MCF 10A (cell line): Measurements from ENCODE around the gene CCT7. TPM values are rescaled to one million over a fixed set of nuclear protein-coding genes. Genes with fewer than 3 reads are reported as not detected.
A peak's percentile ranks its signal among the peaks of the same experiment; 100 is the strongest.

Experiments
- BruUV-seq: library from RNA; stranded (reverse); fragments of 400-500 nt; replicated peaks from 2 replicates; lab custom pipeline; 2021; lab: Mats Ljungman, UMichigan
- CTCF ChIA-PET: fragments of 300-600 bp; sonication (Branson Sonifier 250); formaldehyde crosslinking; extraction: SDS; loops from one replicate; lab custom pipeline; 2021; ENCODE audit warnings: antibody characterized with exemption, inconsistent platforms; lab: Yijun Ruan, JAX
- POLR2A ChIA-PET: fragments of 300-600, 350-650 bp; sonication (Branson Sonifier 250); formaldehyde crosslinking; extraction: SDS; loops from one replicate; lab custom pipeline; 2020; ENCODE audit warnings: antibody characterized with exemption, inconsistent platforms; lab: Yijun Ruan, JAX
- DNase-seq: peaks from one replicate; pipeline ENCODE4 v3.0.0-alpha.2; 2018; ENCODE audit not compliant: unreplicated experiment
- H3K27ac Mint-ChIP-seq: one replicate; pipeline ENCODE4 v1.8.0; 2022; ENCODE audit warnings: mild to moderate bottlenecking, low read depth, mixed read lengths; ENCODE audit not compliant: unreplicated experiment
- H3K27me3 Mint-ChIP-seq: one replicate; pipeline ENCODE4 v1.8.0; 2022; ENCODE audit warnings: mixed read lengths; ENCODE audit not compliant: insufficient read depth, unreplicated experiment
- H3K36me3 Mint-ChIP-seq: one replicate; pipeline ENCODE4 v1.8.0; 2022; ENCODE audit warnings: mild to moderate bottlenecking, moderate library complexity, mixed read lengths; ENCODE audit not compliant: insufficient read depth, unreplicated experiment
- H3K4me1 Mint-ChIP-seq: one replicate; pipeline ENCODE4 v1.8.0; 2022; ENCODE audit warnings: mixed read lengths; ENCODE audit not compliant: insufficient read depth, unreplicated experiment
- H3K4me3 Mint-ChIP-seq: one replicate; pipeline ENCODE4 v1.8.0; 2022; ENCODE audit warnings: mild to moderate bottlenecking, moderate library complexity, mixed read lengths; ENCODE audit not compliant: unreplicated experiment
- H3K9me3 Mint-ChIP-seq: one replicate; pipeline ENCODE4 v1.8.0; 2022; ENCODE audit warnings: mixed read lengths; ENCODE audit not compliant: unreplicated experiment
- CTCF ChIP-seq: fragments of 200-600 bp; IDR thresholded peaks from one replicate; pipeline ENCODE4 v1.8.0; 2022; ENCODE audit warnings: antibody characterized with exemption, mild to moderate bottlenecking; ENCODE audit not compliant: unreplicated experiment
- intact Hi-C: fragments of 100-400 bp; cut with micrococcal nuclease; formaldehyde crosslinking; loops from 2 replicates; pipeline ENCODE4 v1.14.1; 2022
- total RNA-seq: library from RNA; stranded (reverse); gene quantifications from 2 replicates; pipeline ENCODE4 v1.2.3, GENCODE V29; 2022

CCT7 gene
- total RNA-seq, 1 experiment from 2014 or later, result 495 TPM

DNA sequence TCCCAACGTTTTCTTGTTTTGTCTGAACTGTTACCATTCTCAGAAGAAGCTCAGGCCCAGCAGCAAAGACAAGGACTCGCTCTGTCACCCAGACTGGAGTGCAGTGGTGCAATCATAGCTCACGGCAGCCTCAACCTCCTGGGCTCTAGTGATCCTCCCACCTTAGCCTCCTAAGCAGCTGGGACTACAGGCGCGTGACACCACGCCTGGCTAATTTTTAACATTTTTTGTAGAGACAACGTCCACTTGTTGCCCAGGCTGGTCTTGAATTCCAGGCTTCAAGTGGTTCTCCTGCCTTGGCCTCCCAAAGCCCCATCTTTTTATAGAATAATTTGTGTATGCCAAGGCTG is 22.0 kb upstream of the CCT7 start:
- CTCF ChIA-PET, result interaction anchor here (0.6 to 3.9 kb wide), 37 partner anchors 10 to 1609 kb away, joined by 3 to 36 read pairs (median 4); partner anchors contain the start of genes CCT7, FBXO41, NOTO and PRADC1
- intact Hi-C loops, result loop anchor here (1.0 to 5.0 kb wide), 3 partner anchors 35 to 125 kb away; no protein-coding TSS in a partner anchor
- Mint-ChIP-seq H3K4me3 (no peak overlapping the region), H3K9me3 (no peaks in the 10 kb centered on the region), H3K27me3 (no peaks in the 10 kb centered on the region), H3K36me3 (peaks cover 12% of the 10 kb centered on the region), H3K27ac (no peak overlapping the region), H3K4me1 (peaks cover 21% of the 10 kb centered on the region)
- no TSS peak for BruUV-seq
- DNase-seq, result no peak
- TF ChIP-seq CTCF, result no peak
- POLR2A ChIA-PET, result interaction anchor here (0.9 to 2.5 kb wide), 6 partner anchors 11 to 35 kb away, joined by 3 to 11 read pairs (median 4); partner anchors contain the start of genes CCT7 and PRADC1

DNA sequence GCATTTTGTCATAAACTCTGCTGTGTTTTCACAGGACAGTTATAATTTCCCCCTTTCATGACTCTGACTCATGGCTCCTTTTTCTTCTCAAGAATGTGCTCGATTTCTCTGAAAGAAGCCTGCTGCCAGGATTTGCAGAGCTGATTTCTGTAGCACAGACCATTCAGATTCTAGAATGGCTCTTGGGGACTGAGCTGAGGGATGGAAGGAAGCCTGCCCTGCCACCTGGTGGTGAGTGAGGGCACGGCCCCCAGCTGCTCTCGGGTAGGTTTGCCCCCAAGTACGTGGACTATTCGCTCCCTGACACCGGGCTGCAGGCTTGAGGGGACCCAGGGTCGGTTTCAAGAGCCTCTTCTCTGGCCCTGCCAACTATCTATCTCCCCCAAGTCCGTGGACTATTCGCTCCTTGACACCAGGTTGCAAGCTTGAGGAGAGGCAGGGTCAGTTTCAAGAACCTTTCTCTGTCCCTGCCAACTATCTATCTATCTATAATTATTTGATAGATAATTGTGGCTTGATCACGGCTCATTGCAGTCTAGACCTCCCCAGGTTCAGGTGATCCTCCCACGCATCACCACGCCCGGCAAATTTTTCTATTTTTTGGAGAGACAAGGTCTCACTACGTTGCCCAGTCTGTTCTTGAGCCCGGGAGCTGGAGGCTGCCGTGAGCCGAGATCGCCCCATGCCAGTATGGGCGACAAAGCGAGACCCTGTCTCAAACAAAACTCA is 21.5 kb upstream of the CCT7 start:
- H3K27ac Mint-ChIP-seq, result no peak overlapping the region
- intact Hi-C loops, result loop anchor here (1.0 to 5.0 kb wide), 3 partner anchors 36 to 125 kb away; no protein-coding TSS in a partner anchor
- CTCF ChIA-PET, result interaction anchor here (0.6 to 3.9 kb wide), 57 partner anchors 8 to 1609 kb away, joined by 3 to 36 read pairs (median 4); partner anchors contain the start of genes CCT7, FBXO41, NOTO and PRADC1
- H3K9me3 Mint-ChIP-seq, result no peaks in the 10 kb centered on the region
- peak; percentile 68 for DNase-seq
- H3K27me3 Mint-ChIP-seq, result no peaks in the 10 kb centered on the region
- peaks cover 12% of the 10 kb centered on the region for H3K36me3 Mint-ChIP-seq
- POLR2A ChIA-PET, result interaction anchor here (0.9 to 2.5 kb wide), 6 partner anchors 10 to 35 kb away, joined by 3 to 11 read pairs (median 4); partner anchors contain the start of genes CCT7 and PRADC1
- no TSS peak for BruUV-seq
- H3K4me1 Mint-ChIP-seq, result peaks cover 27% of the 10 kb centered on the region
- no peak overlapping the region for H3K4me3 Mint-ChIP-seq
- peak; percentile 84 for TF ChIP-seq CTCF

DNA sequence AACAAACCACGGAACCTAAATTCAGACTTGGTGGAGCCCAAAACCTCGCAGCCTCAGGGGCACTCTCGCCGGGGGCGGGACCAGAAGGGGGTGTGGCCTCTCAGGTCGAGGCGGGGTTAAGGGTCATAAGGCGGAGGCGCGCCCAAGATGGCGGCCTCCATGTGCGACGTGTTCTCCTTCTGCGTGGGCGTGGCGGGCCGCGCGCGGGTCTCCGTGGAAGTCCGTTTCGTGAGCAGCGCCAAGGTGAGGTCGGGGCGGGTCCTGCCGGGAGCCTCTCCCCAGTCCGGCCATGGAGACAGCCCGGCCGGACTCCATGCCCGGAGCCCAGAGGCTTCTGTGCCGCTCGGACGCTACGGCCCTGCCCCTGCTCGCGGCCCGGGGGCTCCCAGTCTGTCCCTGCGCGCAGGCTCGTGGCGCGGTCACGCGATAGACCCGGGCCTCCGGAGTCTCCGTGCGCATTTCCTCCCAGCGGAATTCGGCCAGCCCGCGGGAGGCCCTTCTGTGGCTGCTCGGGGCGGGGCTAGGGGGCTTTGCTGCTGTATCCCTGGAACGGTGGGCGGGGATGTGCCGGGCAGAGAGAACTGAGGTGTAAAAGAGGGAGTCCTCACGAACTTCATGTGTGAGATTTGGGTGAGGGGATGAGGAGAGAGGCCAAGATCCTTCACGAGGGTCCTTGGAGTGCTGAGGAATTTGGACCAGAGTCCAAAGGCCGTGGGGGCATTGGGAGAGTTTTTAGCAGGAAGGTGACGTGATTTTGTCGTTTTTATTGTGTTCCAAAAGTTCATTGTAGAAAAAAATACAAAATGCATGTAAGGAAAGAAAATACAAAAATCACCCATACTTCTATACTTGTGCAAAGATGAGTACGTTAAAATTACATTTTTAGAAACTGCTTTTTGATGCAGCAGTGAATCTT is 19.7 kb upstream of the CCT7 start, which contains the start of gene SMYD5:
SMYD5 (plus strand) TSS at position 126 of the 916 bp plus-strand sequence; CDS start at position 148, 22 bp downstream.
- Mint-ChIP-seq H3K9me3 (no peaks in the 10 kb centered on the region), H3K27me3 (no peaks in the 10 kb centered on the region), H3K36me3 (peaks cover 12% of the 10 kb centered on the region), H3K27ac (peak within 1 kb of the TSS; percentile 93), H3K4me1 (peaks cover 31% of the 10 kb centered on the region), H3K4me3 (peak within 1 kb of the TSS; percentile 87)
- intact Hi-C loops, result loop anchor here (5.0 kb wide), 1 partner anchor 127 kb away; no protein-coding TSS in a partner anchor
- no peak for TF ChIP-seq CTCF
- peak; percentile 84 for DNase-seq
- BruUV-seq, result TSS peak; percentile 70
- ChIA-PET CTCF (interaction anchor here (1.1 to 3.3 kb wide), 9 partner anchors 8 to 129 kb away, joined by 3 to 36 read pairs (median 11); partner anchors contain the start of genes CCT7, NOTO and PRADC1), POLR2A (interaction anchor here (0.9 to 6.3 kb wide), 4 partner anchors 9 to 38 kb away, joined by 3 to 74 read pairs (median 8); partner anchors contain the start of genes CCT7 and PRADC1)
